NCI-H1048 (cell line): ENCODE data around the gene IGSF9.

Experiments
- DNase-seq: peaks from one replicate; lab custom pipeline; 2025; lab: John Stamatoyannopoulos, UW

The IGSF9 gene

GRCh38 chr1:159944623-159945455 lies 574 bp downstream of the IGSF9 start:
- DNase-seq: no peak

DNA sequence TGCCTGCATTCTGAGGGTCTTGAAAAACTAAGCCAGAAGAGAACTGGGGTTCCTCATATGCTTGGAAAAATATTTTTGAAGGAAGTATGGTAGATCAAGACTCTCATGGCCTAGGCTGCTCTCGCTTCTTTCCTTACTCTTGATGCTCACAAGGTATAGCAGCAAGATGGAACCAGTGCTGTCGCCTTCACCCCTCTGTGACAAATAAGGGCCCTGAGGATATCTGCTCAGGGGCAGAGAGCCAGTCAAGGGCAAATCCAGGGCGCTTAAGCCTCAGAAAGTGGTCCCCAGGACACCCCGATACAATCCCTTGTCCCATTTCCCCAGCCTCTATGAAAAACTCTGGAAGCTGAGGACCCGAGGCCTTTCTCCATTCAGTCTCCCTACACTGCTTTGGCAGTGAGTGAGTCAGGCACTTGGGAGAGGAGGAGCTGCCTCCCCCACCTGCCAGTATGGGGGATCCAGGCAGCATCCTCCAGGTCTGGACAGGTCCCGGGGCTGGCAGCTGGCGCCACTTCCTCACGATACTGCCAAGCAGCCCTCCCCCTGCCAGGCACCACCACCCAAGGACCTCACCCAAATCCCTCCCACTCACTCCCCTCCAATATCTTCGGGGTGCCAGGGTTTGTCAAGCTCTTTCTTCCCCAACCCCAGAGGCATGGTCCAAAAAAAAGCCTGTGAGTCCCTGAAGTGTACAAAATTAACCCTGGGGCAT lies 1.3 kb downstream of the IGSF9 start:
- no peak for DNase-seq

- no peak for DNase-seq
These were observed 2.2 kb downstream of the IGSF9 start for GRCh38 chr1:159943278-159943640.

DNA sequence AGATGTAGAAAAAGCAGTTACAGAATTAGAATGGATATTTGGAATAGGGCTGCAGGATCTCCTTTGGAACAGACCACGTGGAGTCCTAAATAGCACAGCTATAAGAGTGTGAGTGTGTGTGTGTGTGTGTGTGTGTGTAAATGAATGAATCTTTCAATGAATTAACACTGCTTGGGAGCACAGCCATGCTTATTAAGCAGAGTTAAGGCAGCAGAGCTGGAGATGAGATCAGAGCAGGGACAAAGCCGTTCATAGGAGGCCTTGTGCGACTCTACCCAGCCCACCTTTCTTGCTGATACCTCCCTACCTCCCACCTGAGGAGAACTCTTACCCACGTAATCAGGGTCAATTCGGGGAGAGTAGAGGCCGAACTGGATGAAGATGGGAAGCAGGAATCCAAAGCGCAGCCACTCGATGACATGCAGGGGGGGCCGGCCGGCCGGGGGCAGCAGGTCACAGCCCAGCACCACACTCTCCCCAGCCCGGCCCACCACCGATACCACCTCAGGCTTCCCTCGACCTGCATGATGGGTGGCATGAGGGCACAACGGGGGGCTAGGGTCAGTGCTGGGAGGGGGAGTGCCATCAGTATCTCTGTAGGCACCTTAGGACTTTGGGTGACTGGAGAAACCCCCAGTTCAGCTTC lies 2.7 kb downstream of the IGSF9 start:
- DNase-seq: no peak

DNA sequence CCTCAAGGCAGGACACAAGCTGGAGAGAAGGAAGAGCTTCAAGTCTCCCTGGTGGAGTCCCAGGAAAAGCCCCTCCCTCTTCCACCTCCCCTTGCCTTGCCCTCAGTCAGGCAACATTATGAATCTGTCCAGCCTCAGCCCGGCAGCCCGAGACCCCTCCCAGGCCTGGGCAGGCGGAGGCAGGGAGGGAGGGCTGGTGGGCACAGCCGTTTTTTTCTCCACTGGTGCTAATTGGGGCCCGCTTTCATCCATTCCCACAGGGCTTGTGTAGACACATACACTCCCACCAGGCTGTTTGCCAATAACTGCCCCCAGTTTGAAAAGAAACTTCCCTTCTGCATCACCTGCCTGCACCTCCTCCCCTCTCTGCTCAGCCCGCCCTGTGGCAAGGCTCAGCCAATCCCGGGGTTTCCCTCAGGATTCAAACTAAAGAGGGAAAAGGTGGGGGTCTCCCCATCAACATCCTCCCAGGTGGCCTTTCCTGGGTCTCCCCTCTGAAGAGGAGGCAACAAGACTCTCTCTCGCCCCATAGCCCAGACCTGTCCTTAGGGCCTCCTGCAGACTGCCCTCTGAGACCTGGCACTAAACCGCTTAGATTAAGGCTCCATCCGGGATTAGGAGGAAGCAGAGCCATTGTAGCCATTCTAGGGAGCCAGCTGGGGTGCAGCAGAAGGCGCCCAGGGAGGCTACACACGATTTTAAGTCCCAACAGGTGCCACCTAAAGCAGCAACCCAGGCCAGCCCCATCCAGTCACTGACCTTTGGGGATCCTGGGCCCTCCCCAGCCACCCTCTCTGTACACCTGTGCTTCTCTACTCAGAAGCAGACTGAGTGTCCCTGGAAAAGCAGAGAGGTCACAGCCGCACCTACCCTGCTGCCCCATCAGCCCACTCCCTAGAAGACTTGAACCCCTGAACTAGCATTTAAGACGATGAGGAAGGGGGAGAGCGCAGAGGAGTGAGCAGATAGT lies 3.5 kb downstream of the IGSF9 start:
- DNase-seq: no peak

DNA sequence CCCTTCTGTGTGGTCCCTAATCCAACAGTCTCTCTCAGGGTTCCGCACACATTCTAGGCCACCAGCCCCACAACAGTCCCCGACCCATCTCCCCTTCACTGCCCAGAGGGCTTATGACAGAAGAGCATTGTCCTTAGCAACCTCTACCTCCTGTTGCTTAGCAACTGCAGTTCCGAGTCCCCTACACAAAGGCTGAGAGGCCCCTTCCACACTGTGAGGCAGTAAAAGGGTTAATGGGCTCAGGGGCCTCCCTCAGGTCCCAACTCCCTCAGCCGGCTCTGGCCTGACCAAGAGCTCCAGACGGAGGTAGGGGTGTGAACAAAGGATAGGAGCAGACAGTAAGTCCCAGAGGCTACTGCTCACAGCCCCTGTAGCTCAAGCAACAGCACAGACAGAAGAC lies 4.3 kb downstream of the IGSF9 start:
- DNase-seq: no peak

GRCh38 chr1:159940006-159940620 lies 5.3 kb downstream of the IGSF9 start:
- no peak for DNase-seq

DNA sequence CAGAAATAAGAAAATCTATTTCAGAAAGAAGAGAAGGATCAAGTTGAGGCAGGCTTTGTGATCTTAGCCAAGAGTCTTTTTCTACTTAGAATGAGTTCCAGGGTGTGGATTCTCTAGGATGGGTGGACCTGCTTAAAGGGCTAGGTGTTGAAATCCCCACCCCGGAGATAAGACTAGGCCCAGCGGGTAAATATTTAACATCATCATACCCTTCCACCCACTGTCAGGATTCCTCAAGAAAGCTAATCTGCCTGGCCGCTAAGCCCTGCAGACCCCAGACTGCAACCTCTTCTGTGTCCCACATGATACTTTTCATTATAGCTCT lies 5.8 kb downstream of the IGSF9 start:
- DNase-seq: no peak

DNA sequence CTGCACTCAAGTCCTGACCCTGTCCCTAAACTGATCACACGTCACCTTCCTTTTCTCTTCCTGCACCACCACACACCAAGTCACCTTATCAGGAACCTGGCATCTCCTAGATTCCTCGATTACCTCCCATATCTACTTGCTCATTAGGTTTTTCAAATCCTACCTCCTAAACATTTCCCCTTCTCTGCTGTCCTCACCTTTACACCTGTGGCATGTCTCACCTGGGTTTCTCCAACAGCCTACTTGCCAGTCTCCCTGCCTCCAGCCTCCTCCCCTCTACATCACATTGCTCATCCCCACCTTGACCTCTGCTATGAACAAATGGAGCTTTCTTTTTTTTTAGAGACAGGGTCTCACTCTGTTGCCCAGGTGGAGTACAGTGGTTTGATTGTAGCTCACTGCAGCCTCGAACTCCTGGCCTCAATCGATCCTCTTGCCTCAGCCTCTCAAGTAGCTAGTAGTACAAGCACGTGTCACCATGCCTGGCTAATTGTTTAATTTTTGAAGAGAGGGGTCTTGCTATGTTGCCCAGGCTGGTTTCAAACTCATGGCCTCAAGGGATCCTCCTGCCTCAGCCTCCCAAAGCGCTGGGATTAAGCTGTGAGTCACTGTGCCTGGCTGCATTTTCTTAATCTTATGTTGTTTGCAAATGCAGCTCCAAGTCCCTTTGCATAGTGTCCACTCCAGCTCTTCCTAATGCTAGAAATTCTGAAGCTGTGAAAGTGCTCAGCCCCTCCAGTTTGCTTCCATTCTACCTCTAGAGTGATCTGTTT lies 6.3 kb downstream of the IGSF9 start:
- DNase-seq: no peak

- no peak for DNase-seq
These were observed 7.1 kb downstream of the IGSF9 start for GRCh38 chr1:159938211-159938852.

DNA sequence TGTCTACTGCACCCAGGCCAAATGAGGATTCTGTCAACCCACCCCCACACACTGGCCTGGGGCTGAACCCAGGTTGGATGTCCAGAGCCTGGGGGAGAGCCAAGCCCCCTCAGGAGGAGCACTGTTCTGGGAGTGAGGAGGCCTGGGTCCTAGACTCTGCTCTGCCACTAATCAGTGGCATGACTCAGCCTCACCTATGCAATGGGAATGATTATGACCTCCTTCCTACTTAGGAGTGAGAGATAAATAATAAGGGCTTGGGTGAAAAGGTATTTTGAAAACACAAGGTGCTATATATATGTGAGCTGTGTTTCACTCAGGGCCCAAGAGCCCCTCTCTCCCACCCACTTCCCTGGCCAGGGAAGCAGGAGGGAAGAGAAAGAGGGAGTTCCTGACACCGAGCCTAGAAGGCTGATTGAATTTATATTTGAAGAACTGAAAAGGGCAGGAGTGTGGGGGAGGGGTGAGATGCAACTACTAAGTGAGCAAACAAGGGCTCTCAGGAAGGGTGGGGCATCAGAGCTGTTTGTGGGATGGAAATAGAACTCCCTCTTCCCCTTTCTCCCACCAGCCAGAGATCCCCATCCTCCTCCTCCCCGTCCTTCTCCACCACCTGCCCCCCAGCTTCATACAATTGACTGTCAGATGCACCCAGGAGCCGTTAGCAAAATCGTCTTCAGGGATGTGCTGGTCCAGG lies 8.2 kb downstream of the IGSF9 start:
- DNase-seq: no peak

DNA sequence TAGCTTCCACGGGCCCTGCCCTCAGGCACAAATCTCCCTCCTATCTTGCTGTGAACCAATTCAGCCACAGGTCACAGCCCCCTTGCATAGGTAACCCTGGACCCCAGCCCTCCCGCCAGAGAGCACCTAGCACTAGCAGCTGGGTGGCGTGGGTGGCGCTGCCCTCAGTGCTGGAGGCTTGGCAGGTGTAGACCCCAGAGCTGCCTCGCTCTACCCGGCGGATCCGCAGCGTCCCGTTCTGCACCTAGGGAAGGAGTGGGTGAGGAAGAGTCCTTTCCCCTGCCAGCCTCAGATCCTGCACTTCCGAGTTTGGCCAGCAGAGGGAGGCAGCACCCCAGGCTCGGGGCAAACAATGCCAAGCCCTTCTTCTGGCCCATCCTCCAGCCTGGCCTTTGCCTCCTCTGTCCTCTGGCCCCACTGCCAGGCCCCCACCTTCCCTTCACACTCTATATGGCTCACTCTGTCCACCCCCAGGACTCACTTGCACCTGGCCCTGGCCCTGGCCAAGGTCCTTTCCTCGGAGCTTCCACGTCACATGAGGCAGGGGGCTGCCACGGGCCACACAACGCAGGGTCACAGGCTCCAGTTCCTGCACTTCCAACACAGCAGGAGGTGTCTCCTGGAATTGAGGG lies 9.0 kb downstream of the IGSF9 start:
- DNase-seq: peak; percentile 45

- DNase-seq: no peak
These were observed 9.6 kb downstream of the IGSF9 start for GRCh38 chr1:159935719-159936272.

GRCh38 chr1:159935305-159935704 lies 10.1 kb downstream of the IGSF9 start:
- DNase-seq: no peak

- DNase-seq: no peak
These were observed 11.0 kb downstream of the IGSF9 start for GRCh38 chr1:159934136-159935039.

DNA sequence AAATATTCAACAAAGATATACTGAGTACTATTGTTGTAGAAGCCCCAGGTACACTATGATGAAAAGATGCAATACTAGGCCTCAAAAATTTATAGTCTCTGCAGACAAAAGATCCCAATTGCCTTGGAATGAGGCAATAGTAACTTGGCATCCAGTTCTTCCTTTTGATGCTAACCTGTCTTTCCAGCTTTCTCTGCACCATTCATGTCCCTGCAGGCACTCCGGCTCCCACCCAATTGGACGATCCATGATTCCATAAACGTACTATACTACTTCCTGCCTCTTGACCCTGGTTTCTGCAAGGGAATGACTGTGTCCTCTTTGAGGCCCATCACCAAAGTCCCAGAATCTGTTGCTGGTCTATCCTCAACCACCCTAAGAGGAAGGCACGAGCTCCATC lies 12.1 kb downstream of the IGSF9 start:
- DNase-seq: no peak
